UCSD-AML1 (cell line): ENCODE measurements around the gene RC3H1.

Experiments
- DNase-seq: peaks from one replicate; lab custom pipeline; 2025; ENCODE audit not compliant: unreplicated experiment; lab: John Stamatoyannopoulos, UW

RC3H1 gene

GRCh38 chr1:173888749-173889148 lies 133.4 kb downstream of the RC3H1 start:
- DNase-seq: no peak

- no peak for DNase-seq
These were observed 134.5 kb downstream of the RC3H1 start for GRCh38 chr1:173887627-173888026.

DNA sequence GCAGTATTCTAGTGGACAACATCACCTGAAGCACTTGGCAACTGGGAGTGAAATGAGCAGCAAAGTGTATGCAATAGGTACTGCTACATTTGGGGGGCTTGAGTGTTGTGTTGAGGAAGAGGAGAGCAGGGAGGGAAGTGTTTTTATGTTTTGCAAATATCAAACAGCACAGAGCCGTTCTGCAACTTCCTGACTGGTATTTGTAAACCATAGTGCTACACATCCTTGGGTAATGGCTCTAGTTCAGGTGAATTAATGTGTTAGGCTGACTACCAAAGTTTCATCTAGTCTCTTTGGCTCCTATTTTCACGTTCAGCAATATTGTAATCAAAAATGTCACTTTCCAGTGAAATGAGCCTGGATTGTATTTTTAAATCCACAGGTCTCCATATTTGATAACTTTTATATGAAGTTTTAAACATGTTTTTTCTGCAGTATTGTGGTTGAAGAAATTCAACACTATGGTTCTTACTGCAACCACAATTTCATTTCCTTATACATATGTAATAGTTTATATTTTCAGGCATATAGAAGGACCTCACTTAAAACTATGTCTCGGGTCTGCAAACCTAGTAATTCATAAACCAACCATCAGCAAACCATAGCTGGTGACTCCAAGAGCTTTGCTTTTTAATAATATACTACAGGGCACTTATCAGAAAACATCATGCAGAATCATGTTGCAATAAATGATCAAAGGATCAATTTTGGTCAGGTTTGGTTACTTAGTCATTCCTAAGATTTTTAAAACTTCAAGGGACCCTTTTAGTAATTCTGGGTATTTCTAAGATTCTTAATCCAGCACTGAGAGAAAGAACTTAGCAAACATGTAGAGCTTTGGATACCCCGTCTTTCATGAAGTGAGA lies 135.2 kb downstream of the RC3H1 start:
- no peak for DNase-seq

DNA sequence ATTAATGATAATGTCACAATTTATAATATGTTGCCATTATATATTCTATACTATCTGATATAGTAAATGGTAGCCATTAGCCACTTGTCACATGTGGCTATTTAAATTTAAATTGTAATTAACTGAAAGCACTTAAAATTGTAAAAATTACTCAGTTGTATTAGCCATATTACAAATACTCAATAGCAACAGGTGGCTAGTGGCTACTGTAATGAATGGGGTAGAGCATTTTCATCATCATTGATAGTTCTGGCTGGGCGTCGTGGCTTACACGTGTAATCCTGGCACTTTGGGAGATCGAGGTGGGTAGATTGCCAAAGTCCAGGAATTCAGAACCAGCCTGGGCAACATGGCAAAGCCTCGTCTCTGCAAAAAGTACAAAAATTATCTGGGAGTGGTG lies 137.5 kb downstream of the RC3H1 start:
- no peak for DNase-seq
